ENCODE data around the gene OR4K14.
"Not testable (repeated sequence)": the region's sequence is repeated elsewhere in the genome, so short reads cannot be mapped to it uniquely, and the experiment has no call there.

Gene OR4K14, protein sequence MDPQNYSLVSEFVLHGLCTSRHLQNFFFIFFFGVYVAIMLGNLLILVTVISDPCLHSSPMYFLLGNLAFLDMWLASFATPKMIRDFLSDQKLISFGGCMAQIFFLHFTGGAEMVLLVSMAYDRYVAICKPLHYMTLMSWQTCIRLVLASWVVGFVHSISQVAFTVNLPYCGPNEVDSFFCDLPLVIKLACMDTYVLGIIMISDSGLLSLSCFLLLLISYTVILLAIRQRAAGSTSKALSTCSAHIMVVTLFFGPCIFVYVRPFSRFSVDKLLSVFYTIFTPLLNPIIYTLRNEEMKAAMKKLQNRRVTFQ

DNA sequence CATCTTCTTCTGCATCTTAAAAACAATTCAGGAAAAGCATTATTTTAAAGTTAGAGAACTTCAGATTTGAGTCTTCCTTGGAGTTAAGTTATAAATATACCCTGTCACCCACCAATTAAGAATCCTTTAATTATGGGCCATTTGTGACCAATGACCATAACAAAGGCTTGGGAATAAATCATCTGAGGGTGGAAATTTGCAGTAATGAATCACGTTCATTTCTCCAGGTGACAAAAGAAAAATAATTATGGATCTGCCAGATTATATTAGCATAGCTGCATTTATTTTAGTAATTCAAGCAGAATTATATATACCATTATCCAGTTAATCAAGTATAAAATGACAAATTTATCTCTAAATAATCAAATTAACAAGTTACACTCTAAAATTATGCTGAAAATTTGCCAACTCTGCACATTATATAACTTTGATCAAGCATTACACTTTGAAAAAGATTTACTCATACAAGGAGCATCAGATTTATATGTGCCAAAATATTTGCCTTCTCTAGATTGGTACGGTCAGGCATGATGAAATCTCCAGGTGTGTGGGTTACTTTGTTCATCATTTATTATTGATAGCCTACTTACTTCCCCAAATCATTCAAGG lies at the start of gene OR4K14:
Gene OR4K14 (minus strand): TSS at position 51 of the 609 bp plus-strand sequence. CDS start 4,114 bp downstream, outside the sequence.
- in situ Hi-C loops (cut with MboI; ENCODE audit: low pct_unique_long_range_greater_than_20kb, low sequenced_read_pairs), result no loop called here
- DNase-seq, result no peak

DNA sequence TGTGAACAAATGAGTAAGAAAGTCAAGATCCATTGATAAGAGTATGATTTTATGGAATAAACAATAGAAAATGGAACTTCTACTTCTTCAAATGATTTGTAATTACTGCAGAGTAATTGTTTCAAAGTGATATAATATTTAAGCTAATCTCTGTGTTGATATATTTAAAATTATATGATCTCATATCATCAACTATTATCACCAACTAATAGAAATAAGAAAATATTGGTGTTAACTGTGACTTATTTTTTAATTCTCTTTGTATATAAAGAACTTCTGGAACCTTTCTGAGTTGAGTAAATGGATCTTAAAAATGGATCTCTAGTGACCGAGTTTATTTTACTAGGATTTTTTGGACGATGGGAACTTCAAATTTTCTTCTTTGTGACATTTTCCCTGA lies 40.6 kb upstream of the OR4K14 start, which contains the start of gene OR4L1:
Gene OR4L1 (plus strand): TSS at position 301 of the 400 bp plus-strand sequence. CDS start 0 bp downstream, at position 301.
- in situ Hi-C loops (cut with MboI; ENCODE audit: low pct_unique_long_range_greater_than_20kb, low sequenced_read_pairs), result no loop called here
- DNase-seq, result no peak

DNA sequence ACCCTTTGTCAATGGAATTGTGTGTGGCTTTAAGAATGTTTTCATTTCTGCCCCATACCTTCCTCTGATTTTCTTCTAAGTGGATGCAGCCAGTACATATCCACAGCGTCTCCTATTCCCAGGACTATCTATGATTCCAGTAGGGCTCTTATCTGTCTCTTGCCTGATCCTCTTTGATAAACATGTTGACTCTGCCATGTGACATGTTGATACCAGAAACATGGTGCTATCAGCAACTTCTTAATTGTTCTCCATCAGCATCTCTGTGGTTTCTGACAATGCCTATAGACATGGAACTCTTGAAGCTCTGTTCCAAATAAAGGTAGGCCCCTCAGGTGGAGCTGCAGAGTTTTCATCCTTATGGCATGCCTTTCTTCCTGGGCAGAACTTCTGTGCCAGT lies 29.1 kb upstream of the OR4K14 start:
- no peak for DNase-seq
- in situ Hi-C loops (cut with MboI; ENCODE audit: low pct_unique_long_range_greater_than_20kb, low sequenced_read_pairs), result no loop called here

GRCh38 chr14:20044243-20044642 lies 25.1 kb upstream of the OR4K14 start:
- in situ Hi-C loops (cut with MboI; ENCODE audit: low pct_unique_long_range_greater_than_20kb, low sequenced_read_pairs), result no loop called here
- DNase-seq, result no peak

GRCh38 chr14:20035938-20036337 lies 16.8 kb upstream of the OR4K14 start, which contains the start of gene OR4K13:
Gene OR4K13 (minus strand): TSS chr14:20036038. CDS start chr14:20034758, 1,280 bp downstream.
- DNase-seq, result no peak
- in situ Hi-C loops (cut with MboI; ENCODE audit: low pct_unique_long_range_greater_than_20kb, low sequenced_read_pairs), result no loop called here

- DNase-seq, result no peak
- in situ Hi-C loops (cut with MboI; ENCODE audit: low pct_unique_long_range_greater_than_20kb, low sequenced_read_pairs), result no loop called here
These were observed 16.3 kb upstream of the OR4K14 start for GRCh38 chr14:20035449-20035848.

GRCh38 chr14:20031058-20031457 lies 12.0 kb upstream of the OR4K14 start:
- in situ Hi-C loops (cut with MboI; ENCODE audit: low pct_unique_long_range_greater_than_20kb, low sequenced_read_pairs), result no loop called here
- DNase-seq, result no peak

DNA sequence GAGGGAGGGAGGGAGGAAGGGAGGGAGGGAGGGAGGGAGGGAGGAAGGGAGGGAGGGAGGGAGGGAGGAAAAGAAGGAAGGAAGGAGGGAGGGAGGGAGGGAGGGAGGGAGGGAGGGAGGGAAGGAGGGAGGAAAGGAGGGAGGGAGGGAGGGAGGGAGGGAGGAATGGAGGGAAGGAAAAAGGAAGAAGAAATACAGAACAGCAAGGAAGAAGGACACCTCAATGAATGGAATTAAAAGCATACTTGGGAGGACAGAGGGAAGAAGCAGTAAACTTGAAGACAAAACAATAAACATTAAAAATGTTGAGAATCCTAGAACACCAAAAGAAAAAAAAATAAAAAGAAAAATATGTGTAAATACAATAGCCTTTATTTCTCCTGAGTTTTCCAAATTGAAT lies 11.0 kb downstream of the OR4K14 start:
- DNase-seq, result no peak
- in situ Hi-C loops (cut with MboI; ENCODE audit: low pct_unique_long_range_greater_than_20kb, low sequenced_read_pairs), result no loop called here

GRCh38 chr14:20002319-20002718 lies 16.8 kb downstream of the OR4K14 start:
- in situ Hi-C loops (cut with MboI; ENCODE audit: low pct_unique_long_range_greater_than_20kb, low sequenced_read_pairs), result no loop called here

GRCh38 chr14:20001863-20002262 lies 17.2 kb downstream of the OR4K14 start, which contains the start of gene OR4Q2:
Gene OR4Q2 (plus strand): TSS chr14:20002163.
- in situ Hi-C loops (cut with MboI; ENCODE audit: low pct_unique_long_range_greater_than_20kb, low sequenced_read_pairs), result no loop called here
- no peak for DNase-seq

More at GRCh38 chr14:20002319-20002718, 16.8 kb downstream of the OR4K14 start:
- DNase-seq, result no peak

GRCh38 chr14:19993438-19993837 lies 25.7 kb downstream of the OR4K14 start:
- no peak for DNase-seq
- in situ Hi-C loops (cut with MboI; ENCODE audit: low pct_unique_long_range_greater_than_20kb, low sequenced_read_pairs), result no loop called here

DNA sequence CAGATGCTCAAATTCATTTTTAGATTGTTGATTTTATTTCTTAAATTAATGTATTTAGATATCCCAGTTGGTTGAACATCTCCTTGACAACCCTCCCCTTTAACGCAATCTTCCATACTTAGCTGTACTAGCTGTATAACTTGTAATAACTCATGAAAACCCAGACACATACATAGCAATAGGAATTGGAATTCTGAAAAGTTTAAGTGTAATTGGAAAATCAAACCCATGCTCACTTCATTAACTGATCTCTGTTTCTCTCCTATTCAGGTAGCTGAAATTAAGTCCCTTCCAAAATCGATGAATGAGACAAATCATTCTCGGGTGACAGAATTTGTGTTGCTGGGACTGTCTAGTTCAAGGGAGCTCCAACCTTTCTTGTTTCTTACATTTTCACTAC lies 43.8 kb downstream of the OR4K14 start, which contains the start of gene OR4K15:
Gene OR4K15 (plus strand): TSS at position 301 of the 400 bp plus-strand sequence. CDS start 0 bp downstream, at position 301.
- no peak for DNase-seq
- in situ Hi-C loops (cut with MboI; ENCODE audit: low pct_unique_long_range_greater_than_20kb, low sequenced_read_pairs), result no loop called here

- DNase-seq, result no peak
- in situ Hi-C loops (cut with MboI; ENCODE audit: low pct_unique_long_range_greater_than_20kb, low sequenced_read_pairs), result no loop called here
These were observed 44.3 kb downstream of the OR4K14 start for GRCh38 chr14:19974844-19975243.

DNA sequence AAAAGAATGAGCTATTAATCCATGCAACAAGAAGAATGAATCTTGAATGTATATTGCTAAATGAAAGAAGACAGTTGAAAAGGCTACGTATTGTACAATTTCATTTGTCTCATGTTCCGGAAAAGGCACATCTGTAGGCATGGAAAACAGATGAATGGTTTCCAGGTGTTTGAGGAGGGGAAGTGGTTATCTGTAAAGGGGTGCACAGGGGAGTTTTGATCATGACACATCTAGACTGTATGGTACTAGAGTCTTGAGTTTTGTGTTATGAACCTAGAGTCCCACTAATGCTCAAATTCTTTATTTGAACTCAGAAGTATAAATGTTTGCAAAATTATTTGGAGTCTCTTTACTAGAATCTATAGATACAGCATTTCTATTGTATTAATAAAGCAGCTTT lies 49.4 kb downstream of the OR4K14 start:
- DNase-seq; in situ Hi-C loops (cut with MboI; ENCODE audit: low pct_unique_long_range_greater_than_20kb, low sequenced_read_pairs): not testable (repeated sequence)
